GM10266 (cell line): ENCODE measurements around the gene SCP2.
"Not testable (repeated sequence)": the region's sequence is repeated elsewhere in the genome, so short reads cannot be mapped to it uniquely, and the experiment has no call there.

ENCODE experiments used
- DNase-seq: peaks from one replicate; pipeline ENCODE4 v3.0.0; 2012; ENCODE audit errors: extremely low spot score
- CTCF ChIP-seq: IDR thresholded peaks from 2 replicates; pipeline ENCODE4 v1.5.1; 2012; ENCODE audit warnings: mild to moderate bottlenecking, low read depth; ENCODE audit not compliant: control insufficient read depth, insufficient read depth; ENCODE audit errors: missing control alignments

Gene SCP2

GRCh38 chr1:52947490-52947889, 20.4 kb downstream of the SCP2 start:
- no peak for TF ChIP-seq CTCF
- no peak for DNase-seq

- DNase-seq, result not testable (repeated sequence)
Measured at GRCh38 chr1:52949602-52950001, 22.5 kb downstream of the SCP2 start.

- no peak for DNase-seq
- TF ChIP-seq CTCF, result no peak
Measured at GRCh38 chr1:52952112-52952511, 25.0 kb downstream of the SCP2 start.

GRCh38 chr1:52955129-52955970, 28.3 kb downstream of the SCP2 start:
- TF ChIP-seq CTCF, result no peak
- DNase-seq, result no peak

GRCh38 chr1:52963101-52963500, 36.0 kb downstream of the SCP2 start:
- DNase-seq, result no peak
- no peak for TF ChIP-seq CTCF

- no peak for DNase-seq
- TF ChIP-seq CTCF, result no peak
Measured at GRCh38 chr1:52967666-52968065, 40.6 kb downstream of the SCP2 start.

GRCh38 chr1:52969234-52969633, 42.2 kb downstream of the SCP2 start:
- not testable (repeated sequence) for DNase-seq

- TF ChIP-seq CTCF, result no peak
- DNase-seq, result no peak
Measured at GRCh38 chr1:52970149-52970548, 43.1 kb downstream of the SCP2 start.
